Renal cortical epithelial cell (primary cell): ENCODE data around the gene HNRNPA2B1. TPM values are rescaled to one million over a fixed set of nuclear protein-coding genes. Genes with fewer than 3 reads are reported as not detected.
"Not testable (repeated sequence)": the region's sequence is repeated elsewhere in the genome, so short reads cannot be mapped to it uniquely, and the experiment has no call there.

Experiments used
- DNase-seq: peaks from one replicate; pipeline ENCODE4 v3.0.0-alpha.2; 2011; ENCODE audit warnings: low read depth
- total RNA-seq: library from RNA; depleted of rRNA; stranded (reverse); fragments of >200 nt; gene quantifications from 2 replicates; pipeline ENCODE4 v1.2.3, GENCODE V29; 2014

Gene HNRNPA2B1
- total RNA-seq, 1 donor from 2014 or later = 220 TPM

- DNase-seq = not testable (repeated sequence)
These were observed 52.8 kb downstream of the HNRNPA2B1 start for GRCh38 chr7:26147646-26148306.

GRCh38 chr7:26147030-26147429 lies 53.5 kb downstream of the HNRNPA2B1 start:
- DNase-seq = peak; percentile 19

DNA sequence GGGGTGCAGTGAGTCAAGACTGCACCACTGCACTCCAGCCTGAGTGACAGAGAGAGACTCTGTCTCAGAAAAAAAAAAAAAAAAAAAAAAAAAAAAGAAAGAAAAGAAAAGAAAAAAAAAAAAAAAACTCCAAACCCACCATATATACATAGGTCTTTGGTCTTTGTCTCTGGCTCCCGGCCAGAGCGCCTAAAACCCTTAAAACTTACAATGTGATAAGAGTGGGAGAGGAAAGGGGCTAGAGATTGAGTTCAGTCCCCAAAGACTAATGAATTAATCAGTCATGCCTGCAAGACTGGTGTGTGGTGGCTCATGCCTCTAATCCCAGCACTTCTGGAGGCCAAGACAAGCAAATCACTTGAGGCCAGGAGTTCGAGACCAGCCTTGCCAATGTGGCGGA lies 55.3 kb downstream of the HNRNPA2B1 start:
- no peak for DNase-seq

DNA sequence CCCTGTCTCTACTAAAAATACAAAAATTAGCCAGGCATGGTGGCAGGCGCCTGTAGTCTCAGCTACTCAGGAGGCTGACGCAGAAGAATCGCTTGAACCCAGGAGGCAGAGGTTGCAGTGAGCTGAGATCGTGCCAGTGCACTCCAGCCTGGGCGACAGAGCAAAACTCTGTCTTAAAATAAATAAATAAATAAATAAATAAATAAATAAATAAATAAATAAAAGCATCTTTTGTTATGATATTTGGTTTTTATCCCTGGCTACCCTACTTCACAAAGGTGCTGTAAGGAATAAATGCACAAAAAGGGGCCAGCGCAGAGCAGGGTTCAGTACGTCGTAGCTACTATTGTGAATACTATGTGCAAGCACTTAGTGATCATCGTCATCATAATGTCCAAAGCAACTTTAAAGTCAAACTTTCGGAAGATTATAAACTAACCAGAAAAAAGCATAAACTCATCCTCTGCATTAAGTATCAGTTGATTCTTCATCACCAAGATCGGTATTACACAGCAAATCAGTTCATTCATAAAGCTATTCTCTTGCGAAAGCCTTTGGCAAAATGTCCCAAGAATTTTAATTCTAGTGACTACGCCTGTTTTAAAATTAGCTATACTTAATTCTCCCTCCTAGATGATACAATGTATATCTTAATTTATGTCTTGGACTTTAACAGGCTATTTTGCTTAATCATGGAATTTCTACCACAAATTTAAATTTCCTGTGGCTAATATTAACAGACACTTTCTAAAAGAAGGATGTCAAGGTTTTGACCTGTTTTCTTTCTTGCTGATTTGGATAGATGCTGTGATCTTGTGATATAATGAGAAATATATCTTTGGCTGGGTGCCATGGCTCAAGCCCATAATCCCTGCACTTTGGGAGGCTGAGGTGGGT lies 56.1 kb downstream of the HNRNPA2B1 start:
- DNase-seq = no peak

GRCh38 chr7:26143298-26144048 lies 57.1 kb downstream of the HNRNPA2B1 start:
- peak; percentile 40 for DNase-seq

- no peak for DNase-seq
These were observed 59.5 kb downstream of the HNRNPA2B1 start for GRCh38 chr7:26141077-26141476.

DNA sequence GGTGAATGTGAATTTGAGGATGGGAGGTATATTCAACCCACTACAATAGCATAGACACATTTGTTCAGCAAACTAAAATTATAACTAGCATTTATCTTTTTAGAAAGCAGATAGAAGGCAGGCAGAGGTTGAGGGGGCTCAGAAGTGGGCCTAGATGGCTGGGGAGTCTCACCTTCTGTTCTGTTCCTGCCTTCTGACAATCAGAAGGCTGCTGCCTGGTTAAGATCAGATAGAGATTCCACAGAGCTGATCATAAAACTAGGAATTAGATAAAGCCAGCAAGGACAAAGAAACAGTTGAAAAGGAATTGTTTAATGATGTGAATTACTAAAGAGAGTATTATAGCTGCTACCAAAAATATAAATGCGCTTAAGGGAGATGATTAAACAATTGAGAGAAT lies 60.2 kb downstream of the HNRNPA2B1 start:
- DNase-seq = no peak

Other genes with a start within 250 kb of the HNRNPA2B1 start
- 49.2 and 94.1 TPM in 2 replicates for gene NFE2L3, start 48.5 kb downstream of the HNRNPA2B1 start, total RNA-seq
- gene CBX3, start 999 bp upstream of the HNRNPA2B1 start, total RNA-seq = 124 and 212 TPM in 2 replicates
- 88.0 and 105 TPM in 2 replicates for gene SNX10, start 91.1 kb upstream of the HNRNPA2B1 start, total RNA-seq